Measurements from ENCODE around the gene NBAS. TPM values are rescaled to one million over a fixed set of nuclear protein-coding genes. Genes with fewer than 3 reads are reported as not detected.

Gene NBAS
- 164 TPM for total RNA-seq

DNA sequence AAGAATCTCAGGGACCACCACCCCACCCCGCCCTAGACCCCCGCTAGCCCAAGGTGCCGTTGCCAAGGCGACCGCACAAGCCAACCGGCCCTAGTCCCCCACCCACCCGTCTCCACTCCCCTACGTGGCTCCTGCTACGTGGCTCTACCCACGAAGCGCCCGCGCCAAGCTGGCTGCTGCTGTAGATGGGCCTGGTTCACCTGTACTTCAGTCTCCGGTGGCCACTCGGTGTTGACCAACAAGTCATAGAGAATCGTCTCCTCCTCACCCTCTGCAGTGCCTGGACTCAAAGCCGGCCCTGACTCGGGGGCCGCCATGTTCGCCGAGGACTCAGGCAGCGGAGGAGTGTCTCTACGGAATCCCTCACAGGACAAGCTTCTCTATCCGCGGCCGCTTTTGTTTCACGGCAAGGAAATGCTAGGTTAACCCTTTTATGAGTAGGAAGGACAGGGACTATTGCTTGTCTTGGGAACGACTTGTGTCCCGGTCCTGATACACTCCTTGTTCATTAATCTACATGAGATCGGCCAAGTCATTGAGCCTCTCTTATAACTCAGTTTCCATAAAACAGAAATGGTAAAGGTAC, at the start of gene NBAS:
Gene NBAS, minus strand, starts transcription at position 347 of the 586 bp plus-strand sequence. Its CDS starts 30 bp downstream, at position 317.

DNA sequence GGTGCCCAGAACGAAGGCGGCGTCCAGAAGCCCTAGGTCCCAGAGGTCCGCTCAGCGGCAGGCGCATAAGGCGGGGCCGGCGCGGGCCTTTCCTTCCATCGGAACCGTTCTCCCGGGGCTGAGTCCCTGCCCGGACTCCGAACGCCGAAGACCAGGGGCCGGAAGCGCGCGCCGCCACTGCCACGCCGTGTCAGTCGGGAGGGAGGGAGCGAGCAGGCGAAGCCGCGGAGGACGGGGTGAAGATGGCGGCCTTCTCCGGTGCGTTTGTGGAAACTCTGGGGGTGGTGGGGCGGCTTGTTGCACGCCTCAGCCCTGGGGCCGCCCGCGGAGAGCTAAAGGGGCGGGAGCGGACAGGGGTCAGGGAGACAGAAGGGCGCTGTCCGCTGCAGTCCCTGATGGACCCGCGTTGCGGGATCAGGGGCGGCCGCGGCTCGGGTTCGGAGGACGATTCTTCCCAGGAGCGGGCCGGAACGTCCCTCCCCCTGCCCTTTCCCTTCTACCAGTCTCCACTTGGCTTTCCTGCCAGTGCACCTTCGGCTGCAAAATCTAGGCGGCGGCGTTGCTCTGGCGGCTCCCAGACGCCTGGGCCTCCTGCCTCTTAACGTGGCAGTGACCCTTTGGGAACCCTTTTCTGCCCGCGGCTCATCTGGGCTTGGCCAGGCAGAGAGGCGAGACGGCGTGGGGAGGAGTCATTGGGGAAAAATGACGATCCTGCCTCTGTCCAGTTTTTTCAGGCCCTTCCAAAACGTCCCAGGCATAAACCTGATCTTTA, 30.7 kb upstream of the NBAS start, which contains the start of gene DDX1:
Gene DDX1, plus strand, starts transcription at position 177 of the 772 bp plus-strand sequence. Its CDS starts 66 bp downstream, at position 243.

Other genes with a start within 250 kb of the NBAS start
- gene DDX1, start 30.5 kb upstream of the NBAS start, total RNA-seq: 116 TPM